PC-3 (cell line): ENCODE data around the gene UEVLD.

Source experiments
- CTCF ChIP-seq: fragments of 300-600 bp; sonication (generic); conservative IDR thresholded peaks from 2 replicates; pipeline ENCODE4 v1.5.1; 2017; ENCODE audit warnings: antibody characterized with exemption, low read depth, mild to moderate bottlenecking, low read length
- EZH2 ChIP-seq: fragments of 300-600 bp; sonication (generic); IDR thresholded peaks from one replicate; pipeline ENCODE4 v1.6.1; 2017; ENCODE audit warnings: antibody characterized with exemption, mild to moderate bottlenecking, low read length; ENCODE audit not compliant: unreplicated experiment
- EZH2phosphoT487 ChIP-seq: fragments of 300-600 bp; sonication (generic); IDR thresholded peaks from 2 replicates; pipeline ENCODE4 v1.6.1; 2018; ENCODE audit warnings: mild to moderate bottlenecking, antibody characterized with exemption, low read length, borderline replicate concordance

DNA sequence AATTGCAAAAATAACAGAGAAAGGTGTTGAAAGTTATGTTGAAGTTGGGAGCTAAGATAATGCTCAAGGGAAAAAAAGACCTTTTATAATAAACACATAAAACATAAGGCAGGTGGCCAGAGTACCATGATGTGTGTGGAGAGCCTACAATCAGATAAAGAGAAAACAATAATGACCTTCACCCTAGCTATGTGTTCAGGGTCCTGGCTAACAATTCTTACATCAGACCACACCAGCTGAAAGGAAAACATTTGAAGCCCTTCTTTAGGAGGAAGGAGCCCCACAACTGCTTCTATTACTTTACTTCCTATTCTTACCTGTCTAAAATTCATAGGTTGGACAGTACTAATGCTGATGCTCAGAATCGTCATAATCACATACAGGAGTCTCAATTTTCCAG is 64.3 kb downstream of the UEVLD start:
- TF ChIP-seq CTCF = no peak
- TF ChIP-seq EZH2 = no peak
- no peak for TF ChIP-seq EZH2phosphoT487
